Thyroid gland (tissue), 4 donors: ENCODE data around the gene IL27RA. TPM values are rescaled to one million over a fixed set of nuclear protein-coding genes. Genes with fewer than 3 reads are reported as not detected.

Experiments used
- DNase-seq, 2 donors: peaks; one replicate each; pipeline ENCODE4 v3.0.0-alpha.2; 2019
- H3K27ac ChIP-seq, 3 donors: fragments of 200-600 bp; sonication (generic); 1 replicate in 2 of 3; 2 replicates in 1 of 3; pipeline ENCODE4 v1.5.1; 2016 to 2019; ENCODE audit warnings: mild to moderate bottlenecking in 1 of 3, moderate library complexity in 1 of 3
- H3K27me3 ChIP-seq: fragments of 200-600 bp; sonication (generic); one replicate; pipeline ENCODE4 v1.5.1; 2019
- H3K36me3 ChIP-seq, 2 donors: fragments of 200-600 bp; sonication (generic); one replicate each; pipeline ENCODE4 v1.5.1; 2016 to 2019
- H3K4me1 ChIP-seq, 2 donors: fragments of 200-600 bp; sonication (generic); one replicate each; pipeline ENCODE4 v1.5.1; 2017 to 2019
- H3K4me3 ChIP-seq, 3 donors: fragments of 200-600 bp; sonication (generic); replicated peaks in 1 of 3; 1 replicate in 2 of 3; 2 replicates in 1 of 3; pipeline ENCODE4 v1.5.1; 2016; ENCODE audit warnings: mild to moderate bottlenecking in 1 of 3
- H3K9me3 ChIP-seq: fragments of 200-600 bp; sonication (generic); one replicate; pipeline ENCODE4 v1.5.1; 2017
- CTCF ChIP-seq, 6 experiments: fragments of 200-600 bp in 3 of 6; fragments of 450-650 bp in 3 of 6; sonication (generic) in 3 of 6; IDR thresholded peaks; one replicate each; pipeline ENCODE4 v1.5.1; 2016 to 2019; ENCODE audit warnings: antibody characterized with exemption in 6 of 6, mild to moderate bottlenecking in 2 of 6, inconsistent platforms in 1 of 6, moderate library complexity in 1 of 6
- POLR2A ChIP-seq, 2 donors: fragments of 450-650 bp; IDR thresholded peaks; one replicate each; pipeline ENCODE4 v1.6.1; 2017; ENCODE audit warnings: antibody characterized with exemption in 2 of 2, mild to moderate bottlenecking in 2 of 2, moderate library complexity in 1 of 2
- WGBS, 2 donors: methylation state at CpG; one replicate each; pipeline ENCODE4 v1.1.5; 2017; 5-methylcytosine and 5-hydroxymethylcytosine counted together
- intact Hi-C: fragments of 100-400 bp; cut with DNase I; formaldehyde crosslinking; loops from one replicate; pipeline ENCODE4 v1.15.1; 2023
- total RNA-seq, 4 donors: library from RNA; depleted of rRNA; stranded (reverse); fragments of >200 nt; gene quantifications; one replicate each; pipeline ENCODE4 v1.2.3, GENCODE V29; 2016

The IL27RA gene
- total RNA-seq, 4 donors from 2014 or later: 1.9 to 4.9 (median 3.4) TPM

GRCh38 chr19:13998426-13998825 lies 33.1 kb upstream of the IL27RA start:
- no peak for DNase-seq
- no peak overlapping the region for H3K27ac ChIP-seq
- H3K4me1 ChIP-seq: peaks cover 25 to 27% of the 10 kb centered on the region in 2 donors
- 94 to 100% methylated on average over 1 of the region's 1 CpG for WGBS, 2 donors
- H3K36me3 ChIP-seq: no peaks in the 10 kb centered on the region
- intact Hi-C loops: no loop called here
- TF ChIP-seq POLR2A (IDR thresholded peaks at IDR 0.05) (no peak), CTCF (IDR thresholded peaks at IDR 0.05) (no peak)
- no peaks in the 10 kb centered on the region for H3K27me3 ChIP-seq
- no peak overlapping the region for H3K4me3 ChIP-seq
- no peaks in the 10 kb centered on the region for H3K9me3 ChIP-seq

GRCh38 chr19:13999085-13999484 lies 32.5 kb upstream of the IL27RA start:
- WGBS, 2 donors: 99 to 100% methylated on average over 3 of the region's 3 CpGs
- Histone ChIP-seq H3K27ac (no peak overlapping the region), H3K27me3 (no peaks in the 10 kb centered on the region), H3K9me3 (no peaks in the 10 kb centered on the region), H3K4me3 (no peak overlapping the region), H3K4me1 (peaks cover 32 to 34% of the 10 kb centered on the region in 2 donors), H3K36me3 (no peaks in the 10 kb centered on the region)
- no peak for TF ChIP-seq CTCF (IDR thresholded peaks at IDR 0.05)
- TF ChIP-seq POLR2A (IDR thresholded peaks at IDR 0.05): no peak
- intact Hi-C loops: no loop called here
- DNase-seq: no peak

GRCh38 chr19:14000691-14001375 lies 30.7 kb upstream of the IL27RA start:
- intact Hi-C loops: no loop called here
- no peak overlapping the region for H3K4me3 ChIP-seq
- H3K36me3 ChIP-seq: no peaks in the 10 kb centered on the region
- peaks cover 42 to 48% of the 10 kb centered on the region in 2 donors for H3K4me1 ChIP-seq
- no peaks in the 10 kb centered on the region for H3K9me3 ChIP-seq
- peak; percentile 52 to 58 for DNase-seq
- H3K27me3 ChIP-seq: no peaks in the 10 kb centered on the region
- 68 to 74% methylated on average over 13 of the region's 13 CpGs for WGBS, 2 donors
- TF ChIP-seq POLR2A (IDR thresholded peaks at IDR 0.05) (no peak), CTCF (IDR thresholded peaks at IDR 0.05) (no peak)
- H3K27ac ChIP-seq: peak overlapping the region in 1 of 3 donors; percentile 98

- WGBS, 2 donors: 41 to 46% methylated on average over 10 to 13 of the region's 13 CpGs
- TF ChIP-seq CTCF (IDR thresholded peaks at IDR 0.05) (no peak), POLR2A (IDR thresholded peaks at IDR 0.05) (no peak)
- H3K4me3 ChIP-seq: no peak overlapping the region
- H3K9me3 ChIP-seq: no peaks in the 10 kb centered on the region
- peaks cover 45 to 48% of the 10 kb centered on the region in 2 donors for H3K4me1 ChIP-seq
- intact Hi-C loops: no loop called here
- DNase-seq: peak; percentile 91 to 92
- H3K36me3 ChIP-seq: no peaks in the 10 kb centered on the region
- H3K27me3 ChIP-seq: no peaks in the 10 kb centered on the region
- H3K27ac ChIP-seq: peak overlapping the region; percentile 71 to 100 (median 98)
Observed at GRCh38 chr19:14002571-14003250, 28.9 kb upstream of the IL27RA start.
